Stimulated activated CD8-positive, alpha-beta memory T cell treated with anti-CD3 and anti-CD28 coated beads, Interleukin-4, amount 100 ng/mL, for 1 hour (primary cell): ENCODE results near the gene SIL1.

ENCODE experiments used
- DNase-seq, 2 donors: peaks; one replicate each; pipeline ENCODE4 v3.0.0-alpha.2; 2020; ENCODE audit warnings: low read depth in 2 of 2, low spot score in 1 of 2

SIL1 gene

GRCh38 chr5:138962614-138963370 is 235.4 kb downstream of the SIL1 start:
- DNase-seq, result no peak

- no peak for DNase-seq
Measured at GRCh38 chr5:138961729-138962128, 236.4 kb downstream of the SIL1 start.

GRCh38 chr5:138961221-138961620 is 236.9 kb downstream of the SIL1 start:
- no peak for DNase-seq

- DNase-seq, result no peak
Measured at GRCh38 chr5:138960145-138960692, 237.9 kb downstream of the SIL1 start.

- no peak for DNase-seq
Measured at GRCh38 chr5:138956801-138957200, 241.4 kb downstream of the SIL1 start.

- no peak for DNase-seq
Measured at GRCh38 chr5:138955671-138956295, 242.4 kb downstream of the SIL1 start.

GRCh38 chr5:138955013-138955660 is 243.0 kb downstream of the SIL1 start:
- DNase-seq, result no peak

GRCh38 chr5:138954257-138955012 is 243.7 kb downstream of the SIL1 start:
- DNase-seq, result no peak

- DNase-seq, result no peak
Measured at GRCh38 chr5:138953387-138954256, 244.5 kb downstream of the SIL1 start.

GRCh38 chr5:138952962-138953361 is 245.2 kb downstream of the SIL1 start:
- DNase-seq, result no peak

GRCh38 chr5:138951986-138952735 is 246.0 kb downstream of the SIL1 start:
- no peak for DNase-seq

- DNase-seq, result no peak
Measured at GRCh38 chr5:138951091-138951985, 246.8 kb downstream of the SIL1 start.

- DNase-seq, result no peak
Measured at GRCh38 chr5:138950421-138951031, 247.6 kb downstream of the SIL1 start.

GRCh38 chr5:138949988-138950387 is 248.2 kb downstream of the SIL1 start:
- DNase-seq, result no peak

- DNase-seq, result no peak
Measured at GRCh38 chr5:138949223-138949574, 249.0 kb downstream of the SIL1 start.

GRCh38 chr5:138948471-138949222 is 249.5 kb downstream of the SIL1 start:
- DNase-seq, result no peak

GRCh38 chr5:138947780-138948179 is 250.4 kb downstream of the SIL1 start:
- no peak for DNase-seq
